ENCODE measurements around the gene PIP4K2A.

PIP4K2A gene

GRCh38 chr10:22643116-22643515 is 71.3 kb downstream of the PIP4K2A start:
- in situ Hi-C loops (cut with MboI; ENCODE audit: low sequenced_read_pairs), result no loop called here

- in situ Hi-C loops (cut with MboI; ENCODE audit: low sequenced_read_pairs), result no loop called here
Measured at GRCh38 chr10:22641743-22642142, 72.6 kb downstream of the PIP4K2A start.

- in situ Hi-C loops (cut with MboI; ENCODE audit: low sequenced_read_pairs), result no loop called here
Measured at GRCh38 chr10:22640359-22640758, 74.0 kb downstream of the PIP4K2A start.

- in situ Hi-C loops (cut with MboI; ENCODE audit: low sequenced_read_pairs), result no loop called here
Measured at GRCh38 chr10:22638863-22639262, 75.5 kb downstream of the PIP4K2A start.

- in situ Hi-C loops (cut with MboI; ENCODE audit: low sequenced_read_pairs), result no loop called here
Measured at GRCh38 chr10:22637491-22637890, 76.9 kb downstream of the PIP4K2A start.

- in situ Hi-C loops (cut with MboI; ENCODE audit: low sequenced_read_pairs), result no loop called here
Measured at GRCh38 chr10:22635650-22636049, 78.7 kb downstream of the PIP4K2A start.

GRCh38 chr10:22634606-22635459 is 79.5 kb downstream of the PIP4K2A start:
- in situ Hi-C loops (cut with MboI; ENCODE audit: low sequenced_read_pairs), result no loop called here

GRCh38 chr10:22634093-22634492 is 80.3 kb downstream of the PIP4K2A start:
- in situ Hi-C loops (cut with MboI; ENCODE audit: low sequenced_read_pairs), result no loop called here

- in situ Hi-C loops (cut with MboI; ENCODE audit: low sequenced_read_pairs), result no loop called here
Measured at GRCh38 chr10:22633528-22633927, 80.8 kb downstream of the PIP4K2A start.

GRCh38 chr10:22633106-22633505 is 81.3 kb downstream of the PIP4K2A start:
- in situ Hi-C loops (cut with MboI; ENCODE audit: low sequenced_read_pairs), result no loop called here

GRCh38 chr10:22631646-22632278 is 82.6 kb downstream of the PIP4K2A start:
- in situ Hi-C loops (cut with MboI; ENCODE audit: low sequenced_read_pairs), result no loop called here

GRCh38 chr10:22631185-22631584 is 83.2 kb downstream of the PIP4K2A start:
- in situ Hi-C loops (cut with MboI; ENCODE audit: low sequenced_read_pairs), result no loop called here

GRCh38 chr10:22630234-22631174 is 83.9 kb downstream of the PIP4K2A start:
- in situ Hi-C loops (cut with MboI; ENCODE audit: low sequenced_read_pairs), result no loop called here

- in situ Hi-C loops (cut with MboI; ENCODE audit: low sequenced_read_pairs), result no loop called here
Measured at GRCh38 chr10:22629852-22630233, 84.5 kb downstream of the PIP4K2A start.

GRCh38 chr10:22629126-22629525 is 85.3 kb downstream of the PIP4K2A start:
- in situ Hi-C loops (cut with MboI; ENCODE audit: low sequenced_read_pairs), result no loop called here

GRCh38 chr10:22628309-22628708 is 86.1 kb downstream of the PIP4K2A start:
- in situ Hi-C loops (cut with MboI; ENCODE audit: low sequenced_read_pairs), result no loop called here

- in situ Hi-C loops (cut with MboI; ENCODE audit: low sequenced_read_pairs), result no loop called here
Measured at GRCh38 chr10:22626784-22627183, 87.6 kb downstream of the PIP4K2A start.

- in situ Hi-C loops (cut with MboI; ENCODE audit: low sequenced_read_pairs), result no loop called here
Measured at GRCh38 chr10:22625516-22626290, 88.7 kb downstream of the PIP4K2A start.

GRCh38 chr10:22624287-22624738 is 90.1 kb downstream of the PIP4K2A start:
- in situ Hi-C loops (cut with MboI; ENCODE audit: low sequenced_read_pairs), result no loop called here

- in situ Hi-C loops (cut with MboI; ENCODE audit: low sequenced_read_pairs), result no loop called here
Measured at GRCh38 chr10:22623633-22624253, 90.6 kb downstream of the PIP4K2A start.
